GM12872 (cell line): ENCODE results near the gene MRGPRD.
A peak's percentile ranks its signal among the peaks of the same experiment; 100 is the strongest.

ENCODE experiments used
- TF ChIP-seq, protein P1 (sequence below): IDR thresholded peaks from 3 replicates; pipeline ENCODE4 v1.5.1; 2011; ENCODE audit warnings: low read depth, mild to moderate bottlenecking, low read length, moderate library complexity; ENCODE audit not compliant: insufficient read depth

Gene MRGPRD

DNA sequence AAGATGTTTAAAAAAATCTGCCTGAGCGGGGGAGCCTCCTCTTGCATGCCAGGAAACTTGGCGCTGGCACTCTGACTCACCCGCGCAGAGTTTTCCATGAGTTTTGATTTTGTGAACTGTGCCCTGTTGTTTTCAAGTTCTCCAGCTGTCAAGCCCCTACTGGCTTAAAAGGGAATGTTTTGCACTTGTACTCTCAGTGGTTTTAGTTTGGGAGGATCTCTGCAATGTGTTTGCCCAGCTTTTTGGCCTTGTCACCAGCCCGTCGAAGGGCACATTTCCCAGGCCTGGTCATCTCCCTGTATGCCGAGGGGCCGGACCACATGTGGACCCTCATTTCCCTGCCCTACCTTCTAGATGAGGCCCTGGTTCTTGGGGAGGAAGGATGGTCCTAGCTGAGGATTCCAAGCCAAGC lies 20.1 kb upstream of the MRGPRD start:
- TF ChIP-seq, protein P1, sequence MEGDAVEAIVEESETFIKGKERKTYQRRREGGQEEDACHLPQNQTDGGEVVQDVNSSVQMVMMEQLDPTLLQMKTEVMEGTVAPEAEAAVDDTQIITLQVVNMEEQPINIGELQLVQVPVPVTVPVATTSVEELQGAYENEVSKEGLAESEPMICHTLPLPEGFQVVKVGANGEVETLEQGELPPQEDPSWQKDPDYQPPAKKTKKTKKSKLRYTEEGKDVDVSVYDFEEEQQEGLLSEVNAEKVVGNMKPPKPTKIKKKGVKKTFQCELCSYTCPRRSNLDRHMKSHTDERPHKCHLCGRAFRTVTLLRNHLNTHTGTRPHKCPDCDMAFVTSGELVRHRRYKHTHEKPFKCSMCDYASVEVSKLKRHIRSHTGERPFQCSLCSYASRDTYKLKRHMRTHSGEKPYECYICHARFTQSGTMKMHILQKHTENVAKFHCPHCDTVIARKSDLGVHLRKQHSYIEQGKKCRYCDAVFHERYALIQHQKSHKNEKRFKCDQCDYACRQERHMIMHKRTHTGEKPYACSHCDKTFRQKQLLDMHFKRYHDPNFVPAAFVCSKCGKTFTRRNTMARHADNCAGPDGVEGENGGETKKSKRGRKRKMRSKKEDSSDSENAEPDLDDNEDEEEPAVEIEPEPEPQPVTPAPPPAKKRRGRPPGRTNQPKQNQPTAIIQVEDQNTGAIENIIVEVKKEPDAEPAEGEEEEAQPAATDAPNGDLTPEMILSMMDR = peak; percentile 9; the same call in 1 of the 3 replicates

DNA sequence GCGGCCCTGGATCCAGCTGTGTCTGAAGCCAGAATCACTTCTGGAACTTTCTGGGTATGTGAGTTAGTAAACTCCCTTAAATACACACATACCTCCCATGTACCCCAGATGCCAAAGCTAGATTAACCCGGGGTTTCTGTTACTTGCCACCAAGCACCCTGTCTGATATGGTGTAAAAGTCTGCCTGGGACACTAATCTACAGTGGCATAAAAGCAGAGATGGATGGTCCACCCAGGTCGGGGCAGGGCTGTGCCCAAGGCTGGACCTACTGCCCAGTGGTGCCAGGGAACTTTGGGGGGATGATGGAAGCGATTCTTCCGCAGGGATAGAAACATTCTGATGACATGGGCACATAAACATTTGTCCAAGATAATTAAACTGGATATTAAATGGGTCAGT lies 19.6 kb upstream of the MRGPRD start:
- TF ChIP-seq, protein P1 = no peak

GRCh38 chr11:68999093-68999747 lies 18.4 kb upstream of the MRGPRD start:
- TF ChIP-seq, protein P1 = no peak

- TF ChIP-seq, protein P1 = no peak
Measured at GRCh38 chr11:68998390-68998911, 17.7 kb upstream of the MRGPRD start.

DNA sequence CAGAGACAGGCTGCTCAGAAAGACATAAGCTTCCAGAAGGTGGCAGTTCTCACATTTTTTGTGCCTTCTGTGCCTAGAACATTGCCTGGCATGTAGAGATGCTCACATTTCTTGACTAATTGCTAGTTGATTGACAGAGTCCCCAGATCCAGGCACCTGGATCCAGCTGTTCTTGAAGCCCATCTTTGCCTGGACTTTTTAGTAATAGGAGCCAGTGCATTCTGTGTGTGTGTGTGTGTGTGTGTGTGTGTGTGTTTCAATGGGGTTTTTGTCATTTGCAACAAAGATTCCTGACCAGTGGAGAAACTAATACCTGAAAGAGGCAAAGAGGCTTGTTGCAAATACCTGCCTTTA lies 17.2 kb upstream of the MRGPRD start:
- TF ChIP-seq, protein P1 = no peak

GRCh38 chr11:68997124-68997994 lies 16.6 kb upstream of the MRGPRD start:
- TF ChIP-seq, protein P1 = no peak

GRCh38 chr11:68996376-68997123 lies 15.8 kb upstream of the MRGPRD start:
- TF ChIP-seq, protein P1 = no peak
